BJ (cell line): ENCODE results near the gene LRP8. TPM values are rescaled to one million over a fixed set of nuclear protein-coding genes. Genes with fewer than 3 reads are reported as not detected.

Source experiments
- CTCF ChIA-PET: fragments of 350-600 bp; formaldehyde crosslinking; extraction: SDS; loops from one replicate; lab custom pipeline; 2021; ENCODE audit warnings: antibody characterized with exemption, inconsistent platforms; lab: Yijun Ruan, JAX
- POLR2A ChIA-PET: fragments of 300-600 bp; sonication (Branson Sonifier 250); formaldehyde crosslinking; extraction: SDS; loops from one replicate; lab custom pipeline; 2021; ENCODE audit warnings: antibody characterized with exemption; lab: Charles Lee
- DNase-seq: peaks from one replicate; pipeline ENCODE4 v3.0.0-alpha.2; 2011; ENCODE audit warnings: low read depth
- H3K27me3 ChIP-seq: 2 replicates; pipeline ENCODE4 v1.6.0; 2011; ENCODE audit warnings: low read length; ENCODE audit not compliant: control insufficient read depth, insufficient read depth
- H3K36me3 ChIP-seq: 2 replicates; pipeline ENCODE4 v1.5.1; 2011; ENCODE audit warnings: low read length; ENCODE audit not compliant: control insufficient read depth, insufficient read depth
- H3K4me3 ChIP-seq: 2 replicates; pipeline ENCODE4 v1.5.1; 2011; ENCODE audit warnings: low read depth, mild to moderate bottlenecking, control low read depth, low read length
- CTCF ChIP-seq: IDR thresholded peaks from 2 replicates; pipeline ENCODE4 v1.5.1; 2011; ENCODE audit warnings: low read depth, mild to moderate bottlenecking, control low read depth, inconsistent platforms, low read length, moderate library complexity; ENCODE audit not compliant: insufficient read depth
- polyA plus RNA-seq: library from polyadenylated mRNA; depleted of rRNA; stranded (reverse); fragments of >200 nt; gene quantifications from 2 replicates; pipeline ENCODE4 v1.2.3, GENCODE V29; 2011; rRNA removed

The LRP8 gene
- polyA plus RNA-seq, 1 experiment = 18.2 TPM

GRCh38 chr1:53195246-53196016 lies 132.4 kb downstream of the LRP8 start:
- DNase-seq = no peak
- no peaks in the 10 kb centered on the region for H3K36me3 ChIP-seq
- ChIA-PET CTCF (interaction anchor here (1.0 to 1.5 kb wide), 4 partner anchors 9 to 290 kb away, joined by 3 to 8 read pairs (median 6); no protein-coding TSS in a partner anchor), POLR2A (no interaction called here)
- no peak overlapping the region for H3K4me3 ChIP-seq
- TF ChIP-seq CTCF = no peak
- H3K27me3 ChIP-seq = no peaks in the 10 kb centered on the region

Other genes with a start within 250 kb of the LRP8 start
- gene SLC1A7, start 185.4 kb downstream of the LRP8 start, polyA plus RNA-seq = 0.20 and 0.63 TPM in 2 replicates
- 15.4 and 20.6 TPM in 2 replicates for gene CPT2, start 131.2 kb downstream of the LRP8 start, polyA plus RNA-seq
- 75.8 and 92.5 TPM in 2 replicates for gene CZIB, start 107.4 kb downstream of the LRP8 start, polyA plus RNA-seq
- gene MAGOH, start 89.6 kb downstream of the LRP8 start, polyA plus RNA-seq = 3.9 and 24.9 TPM in 2 replicates
- gene DMRTB1, start 131.3 kb upstream of the LRP8 start, polyA plus RNA-seq = not detected in 2 replicates